ENCODE data around the gene ADM2. TPM values are rescaled to one million over a fixed set of nuclear protein-coding genes. Genes with fewer than 3 reads are reported as not detected.

The ADM2 gene
- polyA plus RNA-seq, 4 donors = 2.2 to 14.7 (median 8.7) TPM

DNA sequence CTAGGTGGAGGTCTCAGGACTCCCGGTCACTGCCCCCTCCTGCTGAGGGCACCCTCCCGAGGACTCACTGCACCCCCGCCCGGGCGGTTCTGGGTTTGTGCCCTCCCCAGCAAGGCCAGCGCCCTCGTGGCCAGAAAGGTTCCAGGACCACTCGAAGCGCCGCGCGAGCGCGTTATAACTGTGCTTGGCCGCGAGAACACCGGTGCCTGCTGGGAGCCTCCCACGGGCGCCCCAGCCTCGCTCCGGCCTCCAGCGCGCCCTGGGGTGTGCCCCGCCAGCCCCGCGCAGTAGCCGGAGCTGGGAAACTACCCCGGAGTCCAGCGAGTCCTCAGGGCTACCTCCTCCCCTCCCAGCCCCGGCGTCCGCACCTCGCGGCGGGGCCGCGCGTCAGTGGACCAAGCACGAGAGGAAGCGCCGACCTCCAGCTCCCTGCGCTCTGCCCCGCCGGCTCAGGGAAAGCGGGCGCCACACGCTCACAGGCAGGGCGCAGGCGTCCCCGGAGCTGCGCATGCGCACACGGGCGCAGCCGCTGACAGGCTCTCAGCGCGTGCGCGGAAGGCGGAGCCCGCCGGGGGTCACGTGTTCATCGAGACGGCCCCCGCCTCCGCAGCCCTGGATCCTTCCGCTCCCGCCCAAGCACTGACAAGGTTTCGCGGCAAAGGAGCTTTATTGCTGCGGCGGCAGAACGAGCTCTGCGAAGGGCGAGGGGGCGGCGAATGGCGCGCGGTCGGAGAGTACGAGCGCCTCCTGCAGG lies 43.9 kb downstream of the ADM2 start, which contains the start of gene SCO2:
Gene SCO2, minus strand, starts transcription at position 495 of the 754 bp plus-strand sequence. CDS start 1,187 bp downstream, outside the sequence.
- 0 to 1% (median 0%) methylated on average over 49 to 84 of the region's 84 CpGs for WGBS, 3 donors
- Histone ChIP-seq H3K36me3 (ENCODE audit: control insufficient read depth in 3 of 3, insufficient read depth in 2 of 3, low read depth in 1 of 3, low read length in 3 of 3) (peaks cover 3 to 40% (median 10%) of the 10 kb centered on the region in 3 donors), H3K4me3 (ENCODE audit: low read depth in 1 of 3, low read length in 3 of 3) (peak within 1 kb of the TSS; percentile 62 to 79 (median 74)), H3K27ac (ENCODE audit: low read depth in 1 of 3, low read length in 2 of 3) (peak within 1 kb of the TSS; percentile 91 to 100 (median 94)), H3K27me3 (ENCODE audit: control insufficient read depth in 3 of 3, insufficient read depth in 3 of 3, low read length in 3 of 3) (peaks cover 0 to 6% (median 0%) of the 10 kb centered on the region in 3 donors), H3K9me3 (ENCODE audit: control insufficient read depth in 2 of 2, insufficient read depth in 1 of 2, low read depth in 1 of 2, low read length in 1 of 2) (no peaks in the 10 kb centered on the region), H3K4me1 (ENCODE audit: control insufficient read depth in 3 of 3, insufficient read depth in 2 of 3, low read depth in 1 of 3, low read length in 2 of 3) (peaks cover 0 to 40% (median 7%) of the 10 kb centered on the region in 3 donors)
- DNase-seq = peak; percentile 97 to 99
- no peak for FAIRE-seq

DNA sequence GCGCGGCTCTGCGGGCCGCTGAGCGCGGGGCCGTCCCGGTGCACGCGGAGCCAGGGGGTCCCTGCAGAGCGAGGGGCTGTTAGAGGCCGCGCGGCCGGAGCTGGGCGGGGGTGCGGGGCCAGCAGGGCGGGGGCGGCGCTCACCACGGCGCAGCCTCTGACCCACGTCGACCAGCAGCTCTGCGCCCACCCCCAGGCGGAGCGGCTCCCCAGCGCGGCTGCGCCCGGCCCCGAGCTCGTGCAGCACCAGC lies 44.4 kb downstream of the ADM2 start:
- H3K4me1 ChIP-seq (ENCODE audit: control insufficient read depth in 3 of 3, insufficient read depth in 2 of 3, low read depth in 1 of 3, low read length in 2 of 3) = peaks cover 0 to 45% (median 7%) of the 10 kb centered on the region in 3 donors
- no peaks in the 10 kb centered on the region for H3K9me3 ChIP-seq (ENCODE audit: control insufficient read depth in 2 of 2, insufficient read depth in 1 of 2, low read depth in 1 of 2, low read length in 1 of 2)
- H3K4me3 ChIP-seq (ENCODE audit: low read depth in 1 of 3, low read length in 3 of 3) = peak overlapping the region; percentile 62 to 79 (median 74)
- DNase-seq (no peak), FAIRE-seq (no peak)
- peaks cover 3 to 39% (median 10%) of the 10 kb centered on the region in 3 donors for H3K36me3 ChIP-seq (ENCODE audit: control insufficient read depth in 3 of 3, insufficient read depth in 2 of 3, low read depth in 1 of 3, low read length in 3 of 3)
- H3K27ac ChIP-seq (ENCODE audit: low read depth in 1 of 3, low read length in 2 of 3) = peak overlapping the region; percentile 86 to 100 (median 91)
- WGBS, 3 donors = 0% methylated on average over 12 to 33 of the region's 33 CpGs
- peaks cover 0 to 11% (median 0%) of the 10 kb centered on the region in 3 donors for H3K27me3 ChIP-seq (ENCODE audit: control insufficient read depth in 3 of 3, insufficient read depth in 3 of 3, low read length in 3 of 3)

DNA sequence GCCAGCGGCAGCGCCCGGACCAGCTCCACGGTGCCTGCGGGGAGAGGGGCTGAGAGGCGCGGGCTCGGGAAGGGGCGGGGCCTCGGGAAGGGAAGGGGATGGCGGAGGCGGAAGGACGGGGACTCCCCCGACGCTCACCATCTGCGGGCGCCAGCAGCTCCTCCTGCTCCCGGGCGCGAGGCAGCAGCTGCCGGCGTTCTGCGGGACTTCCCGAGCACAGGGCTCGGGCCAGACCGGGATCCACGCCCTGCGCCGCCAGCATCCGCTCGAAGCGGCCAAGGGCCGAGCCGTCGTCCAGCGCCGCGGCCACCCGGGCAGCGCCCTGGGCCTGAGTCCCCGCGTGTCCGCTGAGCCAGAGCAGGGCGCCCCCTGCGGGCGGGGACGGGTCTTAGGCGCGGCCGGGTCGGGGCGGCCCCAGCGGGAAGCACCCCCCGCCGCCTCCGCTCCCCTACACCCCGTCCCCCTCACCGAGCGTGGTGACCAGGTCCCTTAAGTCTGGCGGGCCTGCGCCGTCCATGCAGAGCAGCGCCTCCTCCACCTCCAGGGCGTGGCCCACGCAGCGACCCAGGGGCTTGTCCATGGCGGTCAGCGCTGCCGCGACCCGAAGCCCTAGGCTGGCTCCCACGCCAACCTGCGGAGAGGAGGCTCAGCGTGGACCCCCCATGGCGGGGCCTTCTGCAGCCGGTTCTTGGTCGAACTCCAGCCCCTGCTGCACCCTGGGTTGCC lies 44.9 kb downstream of the ADM2 start:
- Histone ChIP-seq H3K36me3 (ENCODE audit: control insufficient read depth in 3 of 3, insufficient read depth in 2 of 3, low read depth in 1 of 3, low read length in 3 of 3) (peaks cover 3 to 34% (median 10%) of the 10 kb centered on the region in 3 donors), H3K27me3 (ENCODE audit: control insufficient read depth in 3 of 3, insufficient read depth in 3 of 3, low read length in 3 of 3) (peaks cover 0 to 16% (median 0%) of the 10 kb centered on the region in 3 donors), H3K4me1 (ENCODE audit: control insufficient read depth in 3 of 3, insufficient read depth in 2 of 3, low read depth in 1 of 3, low read length in 2 of 3) (peaks cover 0 to 49% (median 7%) of the 10 kb centered on the region in 3 donors), H3K9me3 (ENCODE audit: control insufficient read depth in 2 of 2, insufficient read depth in 1 of 2, low read depth in 1 of 2, low read length in 1 of 2) (no peaks in the 10 kb centered on the region), H3K27ac (ENCODE audit: low read depth in 1 of 3, low read length in 2 of 3) (peak overlapping the region; percentile 86 to 100 (median 91)), H3K4me3 (ENCODE audit: low read depth in 1 of 3, low read length in 3 of 3) (peak overlapping the region; percentile 62 to 79 (median 74))
- DNase-seq (peak; percentile 75 to 91), FAIRE-seq (no peak)
- 1 to 4% (median 1%) methylated on average over 33 to 77 of the region's 77 CpGs for WGBS, 3 donors

DNA sequence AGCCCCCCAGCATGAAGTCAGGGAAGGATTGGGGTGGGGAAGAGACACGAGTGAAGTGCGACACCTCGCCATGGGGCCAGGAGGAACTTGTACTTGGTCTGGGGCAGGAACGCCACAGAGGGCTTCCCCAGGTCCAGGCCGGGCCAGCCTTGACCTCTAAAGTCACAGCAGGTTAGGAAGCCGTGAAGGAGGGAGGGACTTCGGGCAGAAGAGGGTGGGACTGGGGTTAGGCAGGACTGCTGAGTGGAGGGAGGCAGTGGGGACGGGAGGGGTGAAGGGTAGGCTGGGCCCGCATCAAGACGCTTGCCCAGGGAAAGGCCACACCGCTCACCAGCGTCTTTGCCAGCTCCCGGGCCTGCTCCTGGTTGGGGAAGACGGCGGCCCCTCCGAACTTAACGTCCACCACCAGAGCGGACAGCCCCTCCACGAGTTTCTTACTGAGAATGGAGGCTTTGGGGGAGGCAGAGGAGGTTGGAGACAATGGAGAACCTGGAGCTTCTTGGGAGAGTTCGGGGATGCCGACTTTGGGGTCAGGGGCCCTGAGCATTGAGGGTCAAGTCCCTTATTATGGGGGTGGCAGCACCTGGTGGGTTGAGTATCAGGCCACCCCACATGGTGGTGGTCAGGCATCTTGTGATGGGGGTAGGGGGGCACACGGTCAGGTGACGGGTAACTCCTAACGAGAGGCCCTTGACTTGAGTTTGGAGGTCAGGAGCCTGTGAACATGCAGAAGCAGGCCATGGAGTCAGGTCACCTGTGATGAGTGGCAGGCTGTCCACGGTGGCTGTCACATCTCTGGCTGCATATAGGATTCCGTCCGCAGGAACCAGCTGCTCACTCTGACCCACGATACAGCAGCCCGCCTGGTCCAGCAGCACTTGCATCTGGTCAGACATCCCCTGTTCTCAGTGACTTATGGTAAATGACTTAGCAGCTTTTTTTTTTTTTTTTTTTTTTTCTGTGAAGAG lies 45.8 kb downstream of the ADM2 start:
- H3K4me1 ChIP-seq (ENCODE audit: control insufficient read depth in 3 of 3, insufficient read depth in 2 of 3, low read depth in 1 of 3, low read length in 2 of 3) = peaks cover 0 to 52% (median 7%) of the 10 kb centered on the region in 3 donors
- peaks cover 3 to 25% (median 3%) of the 10 kb centered on the region in 3 donors for H3K36me3 ChIP-seq (ENCODE audit: control insufficient read depth in 3 of 3, insufficient read depth in 2 of 3, low read depth in 1 of 3, low read length in 3 of 3)
- no peak for FAIRE-seq
- H3K27me3 ChIP-seq (ENCODE audit: control insufficient read depth in 3 of 3, insufficient read depth in 3 of 3, low read length in 3 of 3) = peaks cover 0 to 23% (median 0%) of the 10 kb centered on the region in 3 donors
- DNase-seq = peak in 1 of 2 donors; percentile 24
- H3K27ac ChIP-seq (ENCODE audit: low read depth in 1 of 3, low read length in 2 of 3) = peak overlapping the region; percentile 86 to 100 (median 91)
- 46 to 61% (median 48%) methylated on average over 28 to 29 of the region's 29 CpGs for WGBS, 3 donors
- H3K9me3 ChIP-seq (ENCODE audit: control insufficient read depth in 2 of 2, insufficient read depth in 1 of 2, low read depth in 1 of 2, low read length in 1 of 2) = no peaks in the 10 kb centered on the region
- H3K4me3 ChIP-seq (ENCODE audit: low read depth in 1 of 3, low read length in 3 of 3) = peak overlapping the region; percentile 62 to 79 (median 74)

DNA sequence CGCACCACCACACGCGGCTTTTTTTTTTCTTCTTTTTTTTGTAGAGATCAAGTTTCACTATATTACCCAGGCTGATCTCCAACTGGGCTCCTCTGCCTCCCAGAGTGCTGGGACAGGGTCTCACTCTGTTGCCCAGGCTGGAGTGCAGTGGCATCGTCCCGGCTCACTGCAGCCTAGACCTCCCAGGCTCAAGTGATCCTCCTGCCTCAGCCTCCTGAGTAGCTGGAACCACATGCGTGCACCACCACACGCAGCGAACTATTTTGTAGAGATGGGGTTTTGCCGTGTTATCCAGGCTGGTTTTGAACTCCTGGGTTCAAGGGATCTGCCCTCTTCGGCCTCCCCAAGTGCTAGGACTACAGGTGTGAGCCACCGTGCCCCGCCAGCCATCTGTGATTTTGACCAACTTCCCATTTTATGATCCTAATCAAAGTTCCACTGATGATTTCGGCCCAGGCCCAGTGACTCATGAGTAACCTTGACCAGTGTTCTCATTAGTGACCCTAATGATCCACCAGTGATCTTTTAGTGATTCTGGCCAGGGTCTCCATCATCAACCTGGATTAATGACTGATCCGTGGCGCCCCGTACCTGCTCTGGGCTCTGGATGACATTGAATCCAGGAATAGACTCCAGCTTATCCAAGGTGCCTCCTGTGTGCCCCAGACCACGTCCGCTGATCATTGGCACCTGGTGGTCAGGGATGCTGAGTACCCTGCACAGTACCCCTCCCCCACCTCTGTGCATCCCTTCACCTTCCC lies 46.8 kb downstream of the ADM2 start:
- FAIRE-seq (no peak), DNase-seq (peak in 1 of 2 donors; percentile 42)
- H3K9me3 ChIP-seq (ENCODE audit: control insufficient read depth in 2 of 2, insufficient read depth in 1 of 2, low read depth in 1 of 2, low read length in 1 of 2) = no peaks in the 10 kb centered on the region
- peaks cover 0 to 30% (median 0%) of the 10 kb centered on the region in 3 donors for H3K27me3 ChIP-seq (ENCODE audit: control insufficient read depth in 3 of 3, insufficient read depth in 3 of 3, low read length in 3 of 3)
- peak overlapping the region in 1 of 3 donors; percentile 57 for H3K4me3 ChIP-seq (ENCODE audit: low read depth in 1 of 3, low read length in 3 of 3)
- peak overlapping the region in 2 of 3 donors; percentile 95 to 100 for H3K27ac ChIP-seq (ENCODE audit: low read depth in 1 of 3, low read length in 2 of 3)
- H3K36me3 ChIP-seq (ENCODE audit: control insufficient read depth in 3 of 3, insufficient read depth in 2 of 3, low read depth in 1 of 3, low read length in 3 of 3) = peaks cover 0 to 15% (median 0%) of the 10 kb centered on the region in 3 donors
- peaks cover 0 to 53% (median 7%) of the 10 kb centered on the region in 3 donors for H3K4me1 ChIP-seq (ENCODE audit: control insufficient read depth in 3 of 3, insufficient read depth in 2 of 3, low read depth in 1 of 3, low read length in 2 of 3)
- WGBS, 3 donors = 69 to 85% (median 77%) methylated on average over 18 of the region's 18 CpGs

DNA sequence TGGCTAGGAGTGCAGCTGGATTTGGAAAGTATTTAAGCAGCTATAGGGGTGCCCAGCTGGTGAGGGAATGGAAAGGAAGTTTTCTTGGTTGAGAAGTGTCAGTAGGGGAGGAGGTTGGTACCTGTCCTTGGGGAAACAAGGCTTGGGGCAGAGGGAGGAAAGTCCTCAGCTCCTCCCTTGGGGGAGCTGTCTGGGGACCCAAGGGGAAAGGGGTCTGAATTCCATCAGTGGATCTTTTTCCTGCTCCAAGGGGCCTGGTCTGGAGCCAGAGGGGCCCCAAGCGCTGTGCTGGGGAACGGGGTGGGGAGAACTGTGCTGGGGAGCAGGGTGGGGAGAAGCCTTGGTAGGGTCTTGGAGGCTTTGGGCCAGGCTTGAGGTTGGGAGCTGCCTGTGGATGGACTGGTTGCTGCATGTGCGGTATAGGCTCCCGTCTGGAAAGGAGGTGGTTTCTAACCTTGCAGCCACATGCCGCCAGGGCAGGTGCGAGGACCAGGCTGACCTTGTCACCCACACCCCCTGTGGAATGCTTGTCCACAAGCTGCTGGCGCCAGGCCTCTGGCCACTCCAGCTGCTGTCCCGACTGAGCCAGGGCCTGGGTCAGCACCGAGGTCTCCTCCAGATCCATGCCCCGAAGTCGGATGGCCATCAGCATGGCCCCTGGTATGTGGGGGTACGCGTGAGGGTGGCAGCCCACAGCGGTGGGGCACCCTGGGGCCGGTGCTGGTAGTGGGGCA lies 47.5 kb downstream of the ADM2 start:
- no peak for FAIRE-seq
- H3K4me3 ChIP-seq (ENCODE audit: low read depth in 1 of 3, low read length in 3 of 3) = peak overlapping the region; percentile 40 to 57 (median 47)
- peak overlapping the region; percentile 76 to 100 (median 95) for H3K27ac ChIP-seq (ENCODE audit: low read depth in 1 of 3, low read length in 2 of 3)
- peak; percentile 21 to 39 for DNase-seq
- H3K4me1 ChIP-seq (ENCODE audit: control insufficient read depth in 3 of 3, insufficient read depth in 2 of 3, low read depth in 1 of 3, low read length in 2 of 3) = peaks cover 0 to 53% (median 6%) of the 10 kb centered on the region in 3 donors
- H3K27me3 ChIP-seq (ENCODE audit: control insufficient read depth in 3 of 3, insufficient read depth in 3 of 3, low read length in 3 of 3) = peaks cover 0 to 34% (median 0%) of the 10 kb centered on the region in 3 donors
- H3K9me3 ChIP-seq (ENCODE audit: control insufficient read depth in 2 of 2, insufficient read depth in 1 of 2, low read depth in 1 of 2, low read length in 1 of 2) = no peaks in the 10 kb centered on the region
- H3K36me3 ChIP-seq (ENCODE audit: control insufficient read depth in 3 of 3, insufficient read depth in 2 of 3, low read depth in 1 of 3, low read length in 3 of 3) = peaks cover 0 to 8% (median 0%) of the 10 kb centered on the region in 3 donors
- WGBS, 3 donors = 56 to 59% (median 59%) methylated on average over 13 to 15 of the region's 15 CpGs

DNA sequence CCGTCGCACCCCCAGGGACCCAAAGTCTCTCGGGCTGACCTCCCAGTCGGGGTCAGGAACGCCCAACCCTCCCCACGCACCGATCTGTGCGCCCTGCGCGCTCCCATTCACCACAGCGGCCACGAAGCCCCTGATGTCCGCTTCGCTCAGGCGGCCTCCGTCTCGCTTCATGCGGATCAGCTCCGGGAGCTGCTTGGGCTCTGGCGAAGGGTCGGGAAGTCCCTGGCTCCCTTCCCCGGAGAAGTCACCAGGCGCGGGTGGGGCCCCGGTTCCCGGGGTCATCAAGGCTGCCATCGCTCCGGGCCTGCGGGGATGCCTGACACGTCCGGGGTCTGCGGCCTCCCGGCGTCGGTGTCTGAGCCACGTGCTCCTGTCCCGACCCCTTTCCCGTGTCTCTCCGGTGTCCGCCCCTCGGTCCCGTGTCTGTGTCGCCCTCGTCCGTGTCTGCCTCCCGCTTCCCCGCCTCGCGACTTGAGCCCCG lies 48.1 kb downstream of the ADM2 start:
- Histone ChIP-seq H3K27ac (ENCODE audit: low read depth in 1 of 3, low read length in 2 of 3) (peak overlapping the region; percentile 76 to 100 (median 95)), H3K9me3 (ENCODE audit: control insufficient read depth in 2 of 2, insufficient read depth in 1 of 2, low read depth in 1 of 2, low read length in 1 of 2) (no peaks in the 10 kb centered on the region), H3K4me1 (ENCODE audit: control insufficient read depth in 3 of 3, insufficient read depth in 2 of 3, low read depth in 1 of 3, low read length in 2 of 3) (peaks cover 0 to 53% (median 6%) of the 10 kb centered on the region in 3 donors), H3K27me3 (ENCODE audit: control insufficient read depth in 3 of 3, insufficient read depth in 3 of 3, low read length in 3 of 3) (peaks cover 0 to 37% (median 0%) of the 10 kb centered on the region in 3 donors), H3K36me3 (ENCODE audit: control insufficient read depth in 3 of 3, insufficient read depth in 2 of 3, low read depth in 1 of 3, low read length in 3 of 3) (peaks cover 0 to 3% (median 0%) of the 10 kb centered on the region in 3 donors), H3K4me3 (ENCODE audit: low read depth in 1 of 3, low read length in 3 of 3) (peak overlapping the region; percentile 40 to 57 (median 47))
- DNase-seq = no peak
- WGBS, 3 donors = 15 to 21% (median 20%) methylated on average over 39 to 50 of the region's 50 CpGs
- no peak for FAIRE-seq

All from small intestine (tissue), 7 donors.